OCI-LY7 (cell line): ENCODE results near the gene PAXIP1. TPM values are rescaled to one million over a fixed set of nuclear protein-coding genes. Genes with fewer than 3 reads are reported as not detected.

Source experiments
- BruUV-seq: library from RNA; stranded (reverse); fragments of 400-500 nt; replicated peaks from 2 replicates; lab custom pipeline; 2021; lab: Mats Ljungman, UMichigan
- CTCF ChIA-PET: fragments of 300-600 bp; sonication (Branson Sonifier 250); formaldehyde crosslinking; loops from one replicate; lab custom pipeline; 2022; ENCODE audit warnings: antibody characterized with exemption; ENCODE audit not compliant: unreplicated experiment; lab: Charles Lee
- POLR2A ChIA-PET: fragments of 300-600 bp; sonication (Branson Sonifier 250); formaldehyde crosslinking; loops from one replicate; lab custom pipeline; 2022; ENCODE audit warnings: antibody characterized with exemption; lab: Charles Lee
- DNase-seq: peaks from one replicate; pipeline ENCODE4 v3.0.0-alpha.2; 2015; ENCODE audit warnings: low spot score
- H2AFZ ChIP-seq: fragments of 200-600 bp; sonication (generic), shearing (Covaris generic); 2 replicates; pipeline ENCODE4 v1.6.1; 2014; ENCODE audit warnings: mild to moderate bottlenecking, antibody characterized with exemption, low read length, moderate library complexity
- H3K27ac ChIP-seq: fragments of 200-600 bp; sonication (generic); 2 replicates; pipeline ENCODE4 v1.5.1; 2014; ENCODE audit warnings: mixed run types, low read depth, mild to moderate bottlenecking, moderate library complexity, low read length, inconsistent platforms; ENCODE audit not compliant: poor library complexity, severe bottlenecking
- H3K36me3 ChIP-seq: fragments of 200-600 bp; sonication (generic); 2 replicates; pipeline ENCODE4 v1.6.1; 2014; ENCODE audit warnings: mild to moderate bottlenecking, antibody characterized with exemption, low read length, moderate library complexity, mixed read lengths; ENCODE audit not compliant: insufficient read depth
- H3K4me1 ChIP-seq: fragments of 200-600 bp; sonication (generic); 2 replicates; pipeline ENCODE4 v1.5.1; 2014; ENCODE audit warnings: mild to moderate bottlenecking, low read length; ENCODE audit not compliant: insufficient read depth, poor library complexity, severe bottlenecking
- H3K4me2 ChIP-seq: fragments of 200-600 bp; sonication (generic); 2 replicates; pipeline ENCODE4 v1.6.1; 2014; ENCODE audit warnings: mild to moderate bottlenecking, low read length
- H3K4me3 ChIP-seq: fragments of 200-600 bp; sonication (generic); 2 replicates; pipeline ENCODE4 v1.5.1; 2014; ENCODE audit warnings: mild to moderate bottlenecking, low read depth, low read length; ENCODE audit not compliant: poor library complexity, severe bottlenecking
- H3K79me2 ChIP-seq: fragments of 200-600 bp; sonication (generic); 2 replicates; pipeline ENCODE4 v1.6.1; 2016; ENCODE audit warnings: low read depth, mild to moderate bottlenecking, low read length, moderate library complexity, mixed read lengths; ENCODE audit not compliant: insufficient read depth
- H3K9me2 ChIP-seq: fragments of 200-600 bp; sonication (generic); 2 replicates; pipeline ENCODE4 v1.6.1; 2016; ENCODE audit warnings: mild to moderate bottlenecking, low read length, mixed read lengths; ENCODE audit not compliant: insufficient read depth
- H3K9me3 ChIP-seq: fragments of 200-600 bp; sonication (generic); 2 replicates; pipeline ENCODE4 v1.6.1; 2014; ENCODE audit warnings: mild to moderate bottlenecking, mixed run types, low read length, mixed read lengths
- H4K20me1 ChIP-seq: fragments of 200-600 bp; sonication (generic); 2 replicates; pipeline ENCODE4 v1.6.1; 2014; ENCODE audit warnings: mild to moderate bottlenecking, antibody characterized with exemption, low read length, moderate library complexity, mixed read lengths; ENCODE audit not compliant: insufficient read depth
- EZH2phosphoT487 ChIP-seq: fragments of 200-600 bp; sonication (generic); IDR thresholded peaks from 2 replicates; pipeline ENCODE4 v1.6.1; 2018; ENCODE audit warnings: low read depth, borderline replicate concordance, mild to moderate bottlenecking, mixed run types, antibody characterized with exemption, low read length, moderate library complexity, mixed read lengths
- intact Hi-C: fragments of 100-400 bp; cut with micrococcal nuclease; formaldehyde crosslinking; loops from one replicate; pipeline ENCODE4 v1.10.0; 2022; ENCODE audit not compliant: unreplicated experiment
- total RNA-seq, 2 experiments: library from RNA; depleted of rRNA in 1 of 2; stranded (reverse); fragments of >200 nt in 1 of 2; shearing (Covaris generic) in 1 of 2; gene quantifications; 2 replicates each; pipeline ENCODE4 v1.2.3, GENCODE V29; 2014 to 2022
- TF ChIP-seq, protein P1 (sequence below): fragments of 200-600 bp; sonication (generic); conservative IDR thresholded peaks from 2 replicates; pipeline ENCODE4 v1.5.1; 2014; ENCODE audit warnings: mild to moderate bottlenecking, antibody characterized with exemption, low read length, moderate library complexity, mixed read lengths

The PAXIP1 gene
- total RNA-seq, 2 experiments from 2014 or later, result 27.4 to 33.0 TPM

DNA sequence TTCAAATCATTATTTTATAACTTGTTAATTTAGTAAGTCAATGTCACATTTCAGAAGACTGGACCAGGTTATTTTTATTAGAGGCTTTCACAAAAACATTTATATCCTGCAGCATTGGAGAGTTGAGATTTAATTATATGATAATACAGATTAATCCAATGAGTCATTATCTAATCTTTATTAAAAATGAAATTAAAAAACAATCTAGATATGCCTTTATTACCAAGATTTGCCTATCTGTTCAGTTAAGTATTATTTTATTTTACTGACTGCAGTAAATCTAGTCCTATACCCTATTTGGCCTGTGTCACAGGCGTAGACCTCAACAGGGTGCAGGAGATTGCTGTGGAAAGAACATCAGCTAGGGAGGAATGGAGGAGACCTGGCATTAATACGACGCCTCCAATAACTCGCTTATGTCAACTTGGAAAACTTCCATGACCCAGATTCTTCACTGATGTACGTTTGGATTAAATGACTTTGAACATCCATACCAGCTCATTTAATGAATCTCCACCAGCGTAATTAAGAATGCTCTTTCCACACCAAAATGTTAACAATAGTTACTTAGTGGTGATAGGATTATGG is 18.2 kb downstream of the PAXIP1 start:
- intact Hi-C loops, result loop anchor here (5.0 kb wide), 1 partner anchor 37 kb away; no protein-coding TSS in a partner anchor
- H3K27ac ChIP-seq, result no peak overlapping the region
- no peak overlapping the region for H3K4me2 ChIP-seq
- no peaks in the 10 kb centered on the region for H3K4me1 ChIP-seq
- no peak overlapping the region for H2AFZ ChIP-seq
- no peak overlapping the region for H3K4me3 ChIP-seq
- BruUV-seq, result no TSS peak
- H3K79me2 ChIP-seq, result no peaks in the 10 kb centered on the region
- no peaks in the 10 kb centered on the region; the same call in 1 of the 2 replicates for H4K20me1 ChIP-seq
- POLR2A ChIA-PET, result interaction anchor here (0.6 to 1.1 kb wide), 4 partner anchors 8 to 865 kb away, joined by 3 read pairs; no protein-coding TSS in a partner anchor
- CTCF ChIA-PET, result no interaction called here
- no peaks in the 10 kb centered on the region for H3K9me3 ChIP-seq
- DNase-seq, result no peak
- H3K36me3 ChIP-seq, result peaks cover 86% of the 10 kb centered on the region
- no peaks in the 10 kb centered on the region for H3K9me2 ChIP-seq
- no peak for TF ChIP-seq EZH2phosphoT487
- TF ChIP-seq, protein P1, sequence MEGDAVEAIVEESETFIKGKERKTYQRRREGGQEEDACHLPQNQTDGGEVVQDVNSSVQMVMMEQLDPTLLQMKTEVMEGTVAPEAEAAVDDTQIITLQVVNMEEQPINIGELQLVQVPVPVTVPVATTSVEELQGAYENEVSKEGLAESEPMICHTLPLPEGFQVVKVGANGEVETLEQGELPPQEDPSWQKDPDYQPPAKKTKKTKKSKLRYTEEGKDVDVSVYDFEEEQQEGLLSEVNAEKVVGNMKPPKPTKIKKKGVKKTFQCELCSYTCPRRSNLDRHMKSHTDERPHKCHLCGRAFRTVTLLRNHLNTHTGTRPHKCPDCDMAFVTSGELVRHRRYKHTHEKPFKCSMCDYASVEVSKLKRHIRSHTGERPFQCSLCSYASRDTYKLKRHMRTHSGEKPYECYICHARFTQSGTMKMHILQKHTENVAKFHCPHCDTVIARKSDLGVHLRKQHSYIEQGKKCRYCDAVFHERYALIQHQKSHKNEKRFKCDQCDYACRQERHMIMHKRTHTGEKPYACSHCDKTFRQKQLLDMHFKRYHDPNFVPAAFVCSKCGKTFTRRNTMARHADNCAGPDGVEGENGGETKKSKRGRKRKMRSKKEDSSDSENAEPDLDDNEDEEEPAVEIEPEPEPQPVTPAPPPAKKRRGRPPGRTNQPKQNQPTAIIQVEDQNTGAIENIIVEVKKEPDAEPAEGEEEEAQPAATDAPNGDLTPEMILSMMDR, result no peak

DNA sequence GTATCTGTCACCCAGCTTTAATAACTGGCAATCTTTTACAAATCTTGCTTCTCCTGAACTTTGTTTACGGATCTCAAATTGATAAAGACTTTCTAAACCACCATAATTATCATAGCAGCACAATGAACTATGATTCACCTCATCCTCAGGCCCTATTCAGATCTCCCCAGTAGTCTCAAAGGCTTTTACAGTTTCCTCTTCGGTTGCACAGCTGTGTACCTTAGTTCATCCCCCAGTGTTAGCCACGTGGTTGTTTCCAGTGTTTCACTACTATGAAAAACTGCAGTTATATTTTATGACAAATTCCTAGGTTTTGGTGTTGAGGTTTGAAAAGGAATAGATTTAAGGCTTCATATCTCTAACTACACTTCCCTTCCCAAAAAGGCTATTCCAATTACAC is 24.9 kb downstream of the PAXIP1 start:
- H3K79me2 ChIP-seq, result peaks cover 4% of the 10 kb centered on the region; the same call in 1 of the 2 replicates
- intact Hi-C loops, result no loop called here
- no peaks in the 10 kb centered on the region for H4K20me1 ChIP-seq
- ChIA-PET POLR2A (interaction anchor here (0.6 kb wide), 1 partner anchor 473 kb away, joined by 5 read pairs; no protein-coding TSS in a partner anchor), CTCF (no interaction called here)
- H3K4me1 ChIP-seq, result no peaks in the 10 kb centered on the region
- H3K9me2 ChIP-seq, result no peaks in the 10 kb centered on the region
- H3K36me3 ChIP-seq, result peaks cover 91% of the 10 kb centered on the region
- BruUV-seq, result no TSS peak
- H3K4me3 ChIP-seq, result no peak overlapping the region
- no peak overlapping the region for H3K27ac ChIP-seq
- no peak overlapping the region for H3K4me2 ChIP-seq
- TF ChIP-seq, protein P1, result no peak
- no peak for TF ChIP-seq EZH2phosphoT487
- no peaks in the 10 kb centered on the region for H3K9me3 ChIP-seq
- DNase-seq, result no peak
- no peak overlapping the region for H2AFZ ChIP-seq

DNA sequence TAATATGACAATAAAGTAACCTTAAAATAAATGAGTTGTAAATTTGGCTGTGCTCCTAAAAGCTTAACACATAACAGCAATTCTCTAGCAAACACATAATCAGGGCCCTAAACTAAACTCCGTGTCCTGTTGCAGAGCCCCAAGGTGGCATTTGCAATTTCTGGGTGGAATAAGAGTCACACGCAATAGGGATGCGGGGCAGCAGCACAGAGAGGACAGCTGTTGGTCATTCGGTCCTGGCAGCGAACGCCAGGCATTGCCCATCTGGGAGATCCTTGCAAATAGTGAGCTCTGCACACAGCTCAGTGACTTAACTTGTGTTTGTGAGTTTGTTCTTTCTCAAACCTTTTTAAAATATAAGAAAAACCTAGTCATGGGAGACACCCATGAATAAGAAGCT is 25.7 kb downstream of the PAXIP1 start:
- peaks cover 88% of the 10 kb centered on the region for H3K36me3 ChIP-seq
- no peaks in the 10 kb centered on the region for H3K4me1 ChIP-seq
- no peak overlapping the region for H3K27ac ChIP-seq
- no peak overlapping the region for H3K4me3 ChIP-seq
- CTCF ChIA-PET, result no interaction called here
- H2AFZ ChIP-seq, result no peak overlapping the region
- POLR2A ChIA-PET, result interaction anchor here (0.6 to 1.0 kb wide), 2 partner anchors 20 to 472 kb away, joined by 3 to 5 read pairs; no protein-coding TSS in a partner anchor
- TF ChIP-seq, protein P1, result no peak
- TF ChIP-seq EZH2phosphoT487, result no peak
- no peaks in the 10 kb centered on the region for H4K20me1 ChIP-seq
- BruUV-seq, result no TSS peak
- H3K9me3 ChIP-seq, result no peaks in the 10 kb centered on the region
- H3K9me2 ChIP-seq, result no peaks in the 10 kb centered on the region
- no peak overlapping the region for H3K4me2 ChIP-seq
- intact Hi-C loops, result no loop called here
- peaks cover 4% of the 10 kb centered on the region; the same call in 1 of the 2 replicates for H3K79me2 ChIP-seq
- no peak for DNase-seq
